ENCODE results near the gene FRMD4A. TPM values are rescaled to one million over a fixed set of nuclear protein-coding genes. Genes with fewer than 3 reads are reported as not detected.
"Not testable (repeated sequence)": the region's sequence is repeated elsewhere in the genome, so short reads cannot be mapped to it uniquely, and the experiment has no call there.

Gene FRMD4A
- total RNA-seq, 1 donor from 2014 or later = 34.6 TPM

- no peak for DNase-seq (ENCODE audit: low read depth)
- TF ChIP-seq, protein P1, sequence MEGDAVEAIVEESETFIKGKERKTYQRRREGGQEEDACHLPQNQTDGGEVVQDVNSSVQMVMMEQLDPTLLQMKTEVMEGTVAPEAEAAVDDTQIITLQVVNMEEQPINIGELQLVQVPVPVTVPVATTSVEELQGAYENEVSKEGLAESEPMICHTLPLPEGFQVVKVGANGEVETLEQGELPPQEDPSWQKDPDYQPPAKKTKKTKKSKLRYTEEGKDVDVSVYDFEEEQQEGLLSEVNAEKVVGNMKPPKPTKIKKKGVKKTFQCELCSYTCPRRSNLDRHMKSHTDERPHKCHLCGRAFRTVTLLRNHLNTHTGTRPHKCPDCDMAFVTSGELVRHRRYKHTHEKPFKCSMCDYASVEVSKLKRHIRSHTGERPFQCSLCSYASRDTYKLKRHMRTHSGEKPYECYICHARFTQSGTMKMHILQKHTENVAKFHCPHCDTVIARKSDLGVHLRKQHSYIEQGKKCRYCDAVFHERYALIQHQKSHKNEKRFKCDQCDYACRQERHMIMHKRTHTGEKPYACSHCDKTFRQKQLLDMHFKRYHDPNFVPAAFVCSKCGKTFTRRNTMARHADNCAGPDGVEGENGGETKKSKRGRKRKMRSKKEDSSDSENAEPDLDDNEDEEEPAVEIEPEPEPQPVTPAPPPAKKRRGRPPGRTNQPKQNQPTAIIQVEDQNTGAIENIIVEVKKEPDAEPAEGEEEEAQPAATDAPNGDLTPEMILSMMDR (conservative IDR thresholded peaks at IDR 0.05; ENCODE audit: low read depth, low read length) = no peak
- H3K4me3 ChIP-seq (ENCODE audit: low read depth, low read length) = no peak overlapping the region
Measured at GRCh38 chr10:14146025-14146424, 184.7 kb downstream of the FRMD4A start.

DNA sequence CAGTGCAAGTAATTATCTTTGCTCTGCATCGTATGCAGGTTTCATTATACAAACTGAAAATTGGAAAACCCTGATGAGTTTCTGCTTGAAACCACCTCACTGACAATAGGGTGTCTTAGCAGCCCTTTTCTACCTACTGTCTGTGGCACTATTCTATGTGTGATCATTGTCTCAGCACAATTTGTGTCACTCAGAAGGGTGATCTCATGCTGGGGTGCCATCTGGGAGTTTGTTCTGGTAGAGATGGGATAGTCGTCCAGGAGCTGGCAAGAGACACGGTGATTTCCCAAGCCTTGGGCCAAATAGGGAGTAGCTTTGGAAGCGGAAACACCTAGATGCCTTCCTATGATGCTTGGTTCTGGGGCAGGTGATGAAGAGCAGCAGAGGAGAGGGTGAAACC is 186.3 kb downstream of the FRMD4A start:
- no peak for DNase-seq (ENCODE audit: low read depth)
- TF ChIP-seq, protein P1 (conservative IDR thresholded peaks at IDR 0.05; ENCODE audit: low read depth, low read length) = no peak

DNA sequence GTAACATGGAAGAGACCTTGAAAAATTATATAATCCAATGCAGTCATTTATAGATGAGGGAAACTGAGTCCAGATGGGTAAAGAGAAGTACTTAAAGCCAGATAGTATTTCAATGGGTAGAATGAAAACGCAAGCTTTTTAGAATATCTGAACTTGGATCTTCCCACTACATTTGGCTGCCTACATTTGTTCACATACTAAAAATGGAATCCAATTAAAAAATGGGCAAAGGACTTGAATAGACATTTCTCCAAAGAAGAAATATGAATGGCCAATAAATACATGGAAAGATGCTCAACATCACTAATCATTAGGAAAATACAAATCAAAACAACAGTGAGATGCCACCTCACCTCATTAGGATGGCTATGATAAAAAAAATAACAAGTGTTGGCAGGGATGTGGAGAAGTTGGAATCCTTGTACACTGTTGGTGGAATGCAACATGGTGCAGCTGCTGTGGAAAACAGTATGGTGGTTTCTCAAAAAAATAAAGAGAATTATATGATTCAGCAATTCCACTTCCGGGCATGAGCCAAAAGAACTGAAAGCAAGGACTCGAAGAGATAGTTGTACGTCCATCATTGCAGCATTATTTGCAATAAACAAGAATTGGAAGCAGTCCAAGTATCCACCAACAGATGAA is 188.0 kb downstream of the FRMD4A start:
- TF ChIP-seq, protein P1 (conservative IDR thresholded peaks at IDR 0.05; ENCODE audit: low read depth, low read length) = no peak
- DNase-seq (ENCODE audit: low read depth) = no peak
- no peak overlapping the region for H3K4me3 ChIP-seq (ENCODE audit: low read depth, low read length)

More for the DNA sequence above, 186.3 kb downstream of the FRMD4A start:
- no peak overlapping the region for H3K4me3 ChIP-seq (ENCODE audit: low read depth, low read length)

DNA sequence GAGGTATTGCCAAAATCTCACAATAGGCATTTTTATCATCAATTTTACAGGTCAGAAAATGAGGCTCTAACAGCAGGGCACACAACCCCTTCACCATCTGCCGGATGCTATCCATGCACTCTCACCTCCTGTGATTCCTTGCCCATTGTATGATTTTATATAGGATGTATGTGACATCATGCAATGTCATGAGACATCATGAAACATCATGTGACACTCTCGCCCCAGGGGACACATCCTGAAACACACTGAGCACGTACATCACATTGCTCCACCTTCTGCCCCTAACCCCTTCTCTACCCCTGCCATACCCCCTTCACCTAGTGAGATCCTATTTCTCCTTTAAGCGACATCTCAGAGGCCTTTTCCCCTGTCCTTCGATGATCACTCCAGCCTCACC is 189.4 kb downstream of the FRMD4A start:
- no peak for DNase-seq (ENCODE audit: low read depth)
- TF ChIP-seq, protein P1 (conservative IDR thresholded peaks at IDR 0.05; ENCODE audit: low read depth, low read length) = no peak
- H3K4me3 ChIP-seq (ENCODE audit: low read depth, low read length) = no peak overlapping the region

GRCh38 chr10:14137391-14137790 is 193.3 kb downstream of the FRMD4A start:
- TF ChIP-seq, protein P1 (conservative IDR thresholded peaks at IDR 0.05; ENCODE audit: low read depth, low read length) = no peak
- DNase-seq (ENCODE audit: low read depth) = no peak

DNA sequence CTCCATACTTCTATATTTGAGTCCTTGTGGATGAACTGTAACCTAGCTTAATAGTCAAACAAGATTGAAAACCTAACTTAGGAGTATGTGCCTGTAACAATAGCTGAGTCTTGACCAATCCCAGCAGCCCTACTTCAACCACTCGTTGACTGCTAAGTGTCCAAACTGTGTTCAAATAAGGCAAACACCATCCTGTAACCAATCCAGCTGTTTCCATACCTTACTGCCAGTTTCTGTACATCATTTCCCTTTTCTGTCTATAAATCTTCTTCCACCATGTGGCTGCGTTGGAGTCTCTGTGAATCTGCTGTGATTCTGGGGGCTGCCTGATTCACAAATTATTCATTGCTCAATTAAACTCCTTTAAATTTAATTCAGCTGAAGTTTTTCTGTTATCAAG is 195.5 kb downstream of the FRMD4A start:
- H3K4me3 ChIP-seq (ENCODE audit: low read depth, low read length) = not testable (repeated sequence)

More at GRCh38 chr10:14137391-14137790, 193.3 kb downstream of the FRMD4A start:
- H3K4me3 ChIP-seq (ENCODE audit: low read depth, low read length) = no peak overlapping the region

GRCh38 chr10:14134275-14134674 is 196.4 kb downstream of the FRMD4A start:
- DNase-seq (ENCODE audit: low read depth) = no peak
- TF ChIP-seq, protein P1 (conservative IDR thresholded peaks at IDR 0.05; ENCODE audit: low read depth, low read length) = no peak
- no peak overlapping the region for H3K4me3 ChIP-seq (ENCODE audit: low read depth, low read length)

More for the DNA sequence above, 195.5 kb downstream of the FRMD4A start:
- not testable (repeated sequence) for DNase-seq (ENCODE audit: low read depth)

Data from epithelial cell of proximal tubule (primary cell).